Measurements from ENCODE around the gene SBF2. TPM values are rescaled to one million over a fixed set of nuclear protein-coding genes. Genes with fewer than 3 reads are reported as not detected.
"Not testable (repeated sequence)": the region's sequence is repeated elsewhere in the genome, so short reads cannot be mapped to it uniquely, and the experiment has no call there.

Gene SBF2
- total and polyA plus RNA-seq, 2 of the 13 experiments (the other 11 are each of a cell fraction or from before 2014, with no cell fraction given): 24.0 to 45.8 TPM

GRCh38 chr11:10231803-10232202 lies 62.2 kb downstream of the SBF2 start:
- CTCF ChIA-PET (ENCODE audit: low intra/inter-chr PET ratio, low total read pairs); H3K9ac ChIP-seq (ENCODE audit: insufficient read depth, low read depth, low read length); H3K27ac ChIP-seq (ENCODE audit: extremely low read length, insufficient read depth, low read length); H3K79me2 ChIP-seq (ENCODE audit: insufficient read depth, low read length); H2AFZ ChIP-seq (ENCODE audit: low read length); H3K4me1 ChIP-seq (ENCODE audit: insufficient read depth, low read length); H4K20me1 ChIP-seq (ENCODE audit: insufficient read depth, low read length); H3K9me3 ChIP-seq (ENCODE audit: low read length); POLR2A ChIA-PET; H3K36me3 ChIP-seq (replicated peaks in 1 of 2; ENCODE audit: control insufficient read depth in 1 of 2, insufficient read depth in 2 of 2, low read length in 2 of 2); DNase-seq (ENCODE audit: low spot score); FAIRE-seq; ATAC-seq; intact Hi-C loops (cut with micrococcal nuclease; ENCODE audit: unreplicated experiment); H3K4me2 ChIP-seq (ENCODE audit: low read depth, low read length); H3K27me3 ChIP-seq (ENCODE audit: control insufficient read depth in 1 of 2, insufficient read depth in 2 of 2, low read length in 2 of 2); in situ Hi-C loops (cut with HindIII; ENCODE audit: extremely low pct_ligation_motif_present, low pct_unique_long_range_greater_than_20kb); H3K4me3 ChIP-seq (replicated peaks in 1 of 3; ENCODE audit: insufficient read depth in 1 of 3, low read depth in 2 of 3, low read length in 3 of 3); BruUV-seq (replicated peaks); TF ChIP-seq FOXA1 (IDR thresholded peaks at IDR 0.05): not testable (repeated sequence)
- TF ChIP-seq ZMYM4 (CRISPR knock-in tag; IDR thresholded peaks at IDR 0.05): peak; percentile 79
- TF ChIP-seq FOXA1 (CRISPR knock-in tag; IDR thresholded peaks at IDR 0.05): 0 out of 2 replicates have a peak, but pooled peaks have one; percentile 37
- TF ChIP-seq ZNF281 (CRISPR knock-in tag; IDR thresholded peaks at IDR 0.05; ENCODE audit: borderline replicate concordance): peak; percentile 64; the same call in 1 of the 2 replicates
- peak; percentile 87 for TF ChIP-seq ZBTB33 (CRISPR knock-in tag; IDR thresholded peaks at IDR 0.05)
- peak; percentile 52; the same call in 1 of the 2 replicates for TF ChIP-seq POGZ (CRISPR knock-in tag; IDR thresholded peaks at IDR 0.05)
- 80% methylated on average over 1 of the region's 13 CpGs for WGBS (ENCODE audit: low lambda C conversion rate)
